Measurements from ENCODE around the gene CNMD.
"Not testable (repeated sequence)": the region's sequence is repeated elsewhere in the genome, so short reads cannot be mapped to it uniquely, and the experiment has no call there.

CNMD gene

DNA sequence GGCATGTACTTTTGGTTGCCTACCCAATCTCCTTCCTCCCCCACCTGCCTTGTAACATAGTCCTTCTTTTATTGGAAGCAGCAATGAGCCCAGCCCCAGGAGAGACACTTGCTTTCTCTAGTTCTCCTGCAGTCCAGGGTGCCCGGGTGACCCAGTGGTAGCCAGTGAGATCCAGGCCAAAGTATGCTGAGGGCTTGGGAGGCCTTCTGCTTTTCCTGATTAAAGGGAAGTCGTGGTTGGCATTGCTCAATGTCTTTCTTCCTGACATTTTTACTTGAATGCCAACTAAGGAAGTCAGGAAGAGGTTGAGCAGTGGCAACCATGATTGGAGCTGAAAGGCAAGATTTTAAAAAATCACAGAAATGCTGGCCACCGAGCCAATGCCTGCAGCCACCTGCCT, 25.7 kb downstream of the CNMD start:
- DNase-seq: peak in 1 of 2 donors; percentile 63
- no peaks in the 10 kb centered on the region for H3K27me3 ChIP-seq
- H3K36me3 ChIP-seq: no peaks in the 10 kb centered on the region
- intact Hi-C loops (cut with DNase I; ENCODE audit: low total_unique reads): no loop called here
- no peak overlapping the region for H3K4me3 ChIP-seq
- TF ChIP-seq, protein P1, sequence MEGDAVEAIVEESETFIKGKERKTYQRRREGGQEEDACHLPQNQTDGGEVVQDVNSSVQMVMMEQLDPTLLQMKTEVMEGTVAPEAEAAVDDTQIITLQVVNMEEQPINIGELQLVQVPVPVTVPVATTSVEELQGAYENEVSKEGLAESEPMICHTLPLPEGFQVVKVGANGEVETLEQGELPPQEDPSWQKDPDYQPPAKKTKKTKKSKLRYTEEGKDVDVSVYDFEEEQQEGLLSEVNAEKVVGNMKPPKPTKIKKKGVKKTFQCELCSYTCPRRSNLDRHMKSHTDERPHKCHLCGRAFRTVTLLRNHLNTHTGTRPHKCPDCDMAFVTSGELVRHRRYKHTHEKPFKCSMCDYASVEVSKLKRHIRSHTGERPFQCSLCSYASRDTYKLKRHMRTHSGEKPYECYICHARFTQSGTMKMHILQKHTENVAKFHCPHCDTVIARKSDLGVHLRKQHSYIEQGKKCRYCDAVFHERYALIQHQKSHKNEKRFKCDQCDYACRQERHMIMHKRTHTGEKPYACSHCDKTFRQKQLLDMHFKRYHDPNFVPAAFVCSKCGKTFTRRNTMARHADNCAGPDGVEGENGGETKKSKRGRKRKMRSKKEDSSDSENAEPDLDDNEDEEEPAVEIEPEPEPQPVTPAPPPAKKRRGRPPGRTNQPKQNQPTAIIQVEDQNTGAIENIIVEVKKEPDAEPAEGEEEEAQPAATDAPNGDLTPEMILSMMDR (IDR thresholded peaks at IDR 0.05): no peak
- H3K9me3 ChIP-seq: no peaks in the 10 kb centered on the region
- no peak overlapping the region for H3K27ac ChIP-seq
- no peaks in the 10 kb centered on the region for H3K4me1 ChIP-seq

- Histone ChIP-seq H3K27ac (no peak overlapping the region), H3K4me3 (no peak overlapping the region), H3K4me1 (no peaks in the 10 kb centered on the region), H3K27me3 (no peaks in the 10 kb centered on the region), H3K9me3 (no peaks in the 10 kb centered on the region), H3K36me3 (no peaks in the 10 kb centered on the region)
- intact Hi-C loops (cut with DNase I; ENCODE audit: low total_unique reads): no loop called here
- TF ChIP-seq, protein P1 (IDR thresholded peaks at IDR 0.05): no peak
- no peak for DNase-seq
Observed at GRCh38 chr13:52712385-52712784, 27.2 kb downstream of the CNMD start.

DNA sequence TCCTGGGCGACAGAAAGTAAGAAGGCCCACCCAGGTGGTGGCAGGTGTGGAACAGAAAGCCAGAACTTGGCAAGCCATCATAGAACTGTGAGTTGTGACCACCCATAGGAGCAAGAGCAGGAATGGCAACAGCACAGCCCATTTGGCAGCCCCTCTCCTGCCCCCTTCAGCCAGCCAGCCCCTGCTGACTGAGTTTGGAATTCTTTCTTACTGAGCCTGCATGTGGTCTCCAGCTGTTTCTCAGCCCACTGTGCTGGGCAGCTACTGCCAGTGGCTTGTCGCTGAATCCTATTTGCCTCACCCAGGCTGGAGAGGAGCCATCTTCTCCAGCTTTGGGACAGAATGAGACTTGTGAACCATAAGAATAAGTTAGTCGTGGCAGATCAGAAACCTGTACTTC, 28.3 kb downstream of the CNMD start:
- TF ChIP-seq, protein P1 (IDR thresholded peaks at IDR 0.05): no peak

GRCh38 chr13:52708266-52708665, 31.4 kb downstream of the CNMD start:
- DNase-seq; H3K27ac ChIP-seq; H3K4me1 ChIP-seq; H3K9me3 ChIP-seq; H3K27me3 ChIP-seq; intact Hi-C loops (cut with DNase I; ENCODE audit: low total_unique reads); H3K36me3 ChIP-seq; H3K4me3 ChIP-seq: not testable (repeated sequence)

More for the DNA sequence above, 28.3 kb downstream of the CNMD start:
- Histone ChIP-seq H3K4me3 (no peak overlapping the region), H3K4me1 (no peaks in the 10 kb centered on the region), H3K36me3 (no peaks in the 10 kb centered on the region), H3K27me3 (no peaks in the 10 kb centered on the region), H3K9me3 (no peaks in the 10 kb centered on the region), H3K27ac (no peak overlapping the region)
- no peak for DNase-seq
- intact Hi-C loops (cut with DNase I; ENCODE audit: low total_unique reads): no loop called here

GRCh38 chr13:52707375-52707774, 32.2 kb downstream of the CNMD start:
- Histone ChIP-seq H3K27me3 (no peaks in the 10 kb centered on the region), H3K4me1 (no peaks in the 10 kb centered on the region), H3K36me3 (peaks cover 0 to 11% (median 0%) of the 10 kb centered on the region in 3 donors), H3K27ac (no peak overlapping the region), H3K4me3 (no peak overlapping the region), H3K9me3 (no peaks in the 10 kb centered on the region)
- intact Hi-C loops (cut with DNase I; ENCODE audit: low total_unique reads): no loop called here
- DNase-seq: no peak
- TF ChIP-seq, protein P1 (IDR thresholded peaks at IDR 0.05): no peak

GRCh38 chr13:52706081-52706480, 33.5 kb downstream of the CNMD start:
- TF ChIP-seq, protein P1 (IDR thresholded peaks at IDR 0.05): no peak

More at GRCh38 chr13:52706081-52706480, 33.5 kb downstream of the CNMD start:
- Histone ChIP-seq H3K27me3 (no peaks in the 10 kb centered on the region), H3K36me3 (peaks cover 0 to 11% (median 0%) of the 10 kb centered on the region in 3 donors), H3K4me3 (no peak overlapping the region), H3K9me3 (no peaks in the 10 kb centered on the region), H3K4me1 (no peaks in the 10 kb centered on the region), H3K27ac (no peak overlapping the region)
- no peak for DNase-seq
- intact Hi-C loops (cut with DNase I; ENCODE audit: low total_unique reads): no loop called here
